ENCODE data around the gene FILIP1L. TPM values are rescaled to one million over a fixed set of nuclear protein-coding genes. Genes with fewer than 3 reads are reported as not detected.

Gene FILIP1L
- total and polyA plus RNA-seq, 2 of the 8 experiments (the other 6 are each of a cell fraction or from before 2014, with no cell fraction given), result 0.06 to 0.09 TPM

DNA sequence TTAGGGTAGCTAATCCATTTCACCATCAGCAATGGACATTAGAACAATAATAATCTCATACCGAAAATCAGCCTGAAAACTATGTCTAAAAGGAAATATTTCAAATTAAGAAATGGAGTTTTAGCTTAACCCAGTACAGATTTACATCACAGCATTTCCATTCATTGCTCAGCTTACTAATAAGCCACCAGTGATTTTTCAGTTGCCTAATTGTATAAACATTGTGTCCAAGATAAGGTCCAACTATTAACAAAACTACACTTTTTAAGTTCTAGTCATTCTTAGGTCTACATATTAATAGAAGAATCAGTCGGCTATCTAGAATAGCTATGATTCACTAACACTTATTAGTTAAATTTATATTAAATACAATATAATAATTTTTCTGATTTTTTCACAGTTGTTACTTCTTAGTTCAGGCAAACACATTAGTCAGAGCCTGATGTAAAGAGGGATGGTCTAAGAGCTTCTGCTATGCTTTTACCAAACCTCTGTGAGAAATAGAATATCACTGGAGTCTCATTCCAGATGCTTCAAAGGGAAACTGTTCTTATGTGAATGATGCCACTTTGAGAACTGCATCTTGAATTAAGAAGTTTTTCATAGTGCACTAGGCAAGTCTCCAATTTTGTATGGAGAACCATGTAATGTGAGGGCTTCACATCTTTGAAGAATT lies 222.6 kb downstream of the FILIP1L start (continued):
- TF ChIP-seq, protein P1, sequence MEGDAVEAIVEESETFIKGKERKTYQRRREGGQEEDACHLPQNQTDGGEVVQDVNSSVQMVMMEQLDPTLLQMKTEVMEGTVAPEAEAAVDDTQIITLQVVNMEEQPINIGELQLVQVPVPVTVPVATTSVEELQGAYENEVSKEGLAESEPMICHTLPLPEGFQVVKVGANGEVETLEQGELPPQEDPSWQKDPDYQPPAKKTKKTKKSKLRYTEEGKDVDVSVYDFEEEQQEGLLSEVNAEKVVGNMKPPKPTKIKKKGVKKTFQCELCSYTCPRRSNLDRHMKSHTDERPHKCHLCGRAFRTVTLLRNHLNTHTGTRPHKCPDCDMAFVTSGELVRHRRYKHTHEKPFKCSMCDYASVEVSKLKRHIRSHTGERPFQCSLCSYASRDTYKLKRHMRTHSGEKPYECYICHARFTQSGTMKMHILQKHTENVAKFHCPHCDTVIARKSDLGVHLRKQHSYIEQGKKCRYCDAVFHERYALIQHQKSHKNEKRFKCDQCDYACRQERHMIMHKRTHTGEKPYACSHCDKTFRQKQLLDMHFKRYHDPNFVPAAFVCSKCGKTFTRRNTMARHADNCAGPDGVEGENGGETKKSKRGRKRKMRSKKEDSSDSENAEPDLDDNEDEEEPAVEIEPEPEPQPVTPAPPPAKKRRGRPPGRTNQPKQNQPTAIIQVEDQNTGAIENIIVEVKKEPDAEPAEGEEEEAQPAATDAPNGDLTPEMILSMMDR (IDR thresholded peaks at IDR 0.05; ENCODE audit: control extremely low read depth in 1 of 3, insufficient read depth in 1 of 3, low read depth in 1 of 3, low read length in 3 of 3), result no peak
- TF ChIP-seq NRF1 (IDR thresholded peaks at IDR 0.05; ENCODE audit: low read depth, low read length) (no peak), YY1 (IDR thresholded peaks at IDR 0.05; ENCODE audit: low read depth, low read length) (no peak), BRCA1 (IDR thresholded peaks at IDR 0.05; ENCODE audit: low read depth, low read length) (no peak)
- TF ChIP-seq, protein P2, sequence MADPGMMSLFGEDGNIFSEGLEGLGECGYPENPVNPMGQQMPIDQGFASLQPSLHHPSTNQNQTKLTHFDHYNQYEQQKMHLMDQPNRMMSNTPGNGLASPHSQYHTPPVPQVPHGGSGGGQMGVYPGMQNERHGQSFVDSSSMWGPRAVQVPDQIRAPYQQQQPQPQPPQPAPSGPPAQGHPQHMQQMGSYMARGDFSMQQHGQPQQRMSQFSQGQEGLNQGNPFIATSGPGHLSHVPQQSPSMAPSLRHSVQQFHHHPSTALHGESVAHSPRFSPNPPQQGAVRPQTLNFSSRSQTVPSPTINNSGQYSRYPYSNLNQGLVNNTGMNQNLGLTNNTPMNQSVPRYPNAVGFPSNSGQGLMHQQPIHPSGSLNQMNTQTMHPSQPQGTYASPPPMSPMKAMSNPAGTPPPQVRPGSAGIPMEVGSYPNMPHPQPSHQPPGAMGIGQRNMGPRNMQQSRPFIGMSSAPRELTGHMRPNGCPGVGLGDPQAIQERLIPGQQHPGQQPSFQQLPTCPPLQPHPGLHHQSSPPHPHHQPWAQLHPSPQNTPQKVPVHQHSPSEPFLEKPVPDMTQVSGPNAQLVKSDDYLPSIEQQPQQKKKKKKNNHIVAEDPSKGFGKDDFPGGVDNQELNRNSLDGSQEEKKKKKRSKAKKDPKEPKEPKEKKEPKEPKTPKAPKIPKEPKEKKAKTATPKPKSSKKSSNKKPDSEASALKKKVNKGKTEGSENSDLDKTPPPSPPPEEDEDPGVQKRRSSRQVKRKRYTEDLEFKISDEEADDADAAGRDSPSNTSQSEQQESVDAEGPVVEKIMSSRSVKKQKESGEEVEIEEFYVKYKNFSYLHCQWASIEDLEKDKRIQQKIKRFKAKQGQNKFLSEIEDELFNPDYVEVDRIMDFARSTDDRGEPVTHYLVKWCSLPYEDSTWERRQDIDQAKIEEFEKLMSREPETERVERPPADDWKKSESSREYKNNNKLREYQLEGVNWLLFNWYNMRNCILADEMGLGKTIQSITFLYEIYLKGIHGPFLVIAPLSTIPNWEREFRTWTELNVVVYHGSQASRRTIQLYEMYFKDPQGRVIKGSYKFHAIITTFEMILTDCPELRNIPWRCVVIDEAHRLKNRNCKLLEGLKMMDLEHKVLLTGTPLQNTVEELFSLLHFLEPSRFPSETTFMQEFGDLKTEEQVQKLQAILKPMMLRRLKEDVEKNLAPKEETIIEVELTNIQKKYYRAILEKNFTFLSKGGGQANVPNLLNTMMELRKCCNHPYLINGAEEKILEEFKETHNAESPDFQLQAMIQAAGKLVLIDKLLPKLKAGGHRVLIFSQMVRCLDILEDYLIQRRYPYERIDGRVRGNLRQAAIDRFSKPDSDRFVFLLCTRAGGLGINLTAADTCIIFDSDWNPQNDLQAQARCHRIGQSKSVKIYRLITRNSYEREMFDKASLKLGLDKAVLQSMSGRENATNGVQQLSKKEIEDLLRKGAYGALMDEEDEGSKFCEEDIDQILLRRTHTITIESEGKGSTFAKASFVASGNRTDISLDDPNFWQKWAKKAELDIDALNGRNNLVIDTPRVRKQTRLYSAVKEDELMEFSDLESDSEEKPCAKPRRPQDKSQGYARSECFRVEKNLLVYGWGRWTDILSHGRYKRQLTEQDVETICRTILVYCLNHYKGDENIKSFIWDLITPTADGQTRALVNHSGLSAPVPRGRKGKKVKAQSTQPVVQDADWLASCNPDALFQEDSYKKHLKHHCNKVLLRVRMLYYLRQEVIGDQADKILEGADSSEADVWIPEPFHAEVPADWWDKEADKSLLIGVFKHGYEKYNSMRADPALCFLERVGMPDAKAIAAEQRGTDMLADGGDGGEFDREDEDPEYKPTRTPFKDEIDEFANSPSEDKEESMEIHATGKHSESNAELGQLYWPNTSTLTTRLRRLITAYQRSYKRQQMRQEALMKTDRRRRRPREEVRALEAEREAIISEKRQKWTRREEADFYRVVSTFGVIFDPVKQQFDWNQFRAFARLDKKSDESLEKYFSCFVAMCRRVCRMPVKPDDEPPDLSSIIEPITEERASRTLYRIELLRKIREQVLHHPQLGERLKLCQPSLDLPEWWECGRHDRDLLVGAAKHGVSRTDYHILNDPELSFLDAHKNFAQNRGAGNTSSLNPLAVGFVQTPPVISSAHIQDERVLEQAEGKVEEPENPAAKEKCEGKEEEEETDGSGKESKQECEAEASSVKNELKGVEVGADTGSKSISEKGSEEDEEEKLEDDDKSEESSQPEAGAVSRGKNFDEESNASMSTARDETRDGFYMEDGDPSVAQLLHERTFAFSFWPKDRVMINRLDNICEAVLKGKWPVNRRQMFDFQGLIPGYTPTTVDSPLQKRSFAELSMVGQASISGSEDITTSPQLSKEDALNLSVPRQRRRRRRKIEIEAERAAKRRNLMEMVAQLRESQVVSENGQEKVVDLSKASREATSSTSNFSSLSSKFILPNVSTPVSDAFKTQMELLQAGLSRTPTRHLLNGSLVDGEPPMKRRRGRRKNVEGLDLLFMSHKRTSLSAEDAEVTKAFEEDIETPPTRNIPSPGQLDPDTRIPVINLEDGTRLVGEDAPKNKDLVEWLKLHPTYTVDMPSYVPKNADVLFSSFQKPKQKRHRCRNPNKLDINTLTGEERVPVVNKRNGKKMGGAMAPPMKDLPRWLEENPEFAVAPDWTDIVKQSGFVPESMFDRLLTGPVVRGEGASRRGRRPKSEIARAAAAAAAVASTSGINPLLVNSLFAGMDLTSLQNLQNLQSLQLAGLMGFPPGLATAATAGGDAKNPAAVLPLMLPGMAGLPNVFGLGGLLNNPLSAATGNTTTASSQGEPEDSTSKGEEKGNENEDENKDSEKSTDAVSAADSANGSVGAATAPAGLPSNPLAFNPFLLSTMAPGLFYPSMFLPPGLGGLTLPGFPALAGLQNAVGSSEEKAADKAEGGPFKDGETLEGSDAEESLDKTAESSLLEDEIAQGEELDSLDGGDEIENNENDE (IDR thresholded peaks at IDR 0.05; ENCODE audit: insufficient replicate concordance, low read length), result no peak

All from H1 (cell line).